Fibroblast of lung (primary cell): Measurements from ENCODE around the gene SH3GL2.

Experiments used
- CTCF ChIP-seq, 2 donors: IDR thresholded peaks in 1 of 2; conservative IDR thresholded peaks in 1 of 2; 1 replicate in 1 of 2; 2 replicates in 1 of 2; pipeline ENCODE4 v1.5.1; 2011 to 2012; ENCODE audit warnings: low read length in 2 of 2, control low read depth in 1 of 2, inconsistent platforms in 1 of 2, low read depth in 1 of 2, mild to moderate bottlenecking in 1 of 2
- EZH2 ChIP-seq: IDR thresholded peaks from 2 replicates; pipeline ENCODE4 v1.5.1; 2012; ENCODE audit warnings: low read length, control low read depth, mild to moderate bottlenecking; ENCODE audit errors: missing control alignments

- TF ChIP-seq EZH2 = no peak
- TF ChIP-seq CTCF (conservative IDR thresholded peaks at IDR 0.05 in 1 of 2, IDR thresholded peaks at IDR 0.05 in 1 of 2; ENCODE audit: low read depth in 1 of 2, low read length in 2 of 2) = no peak
Measured at GRCh38 chr9:17726298-17726697, 147.4 kb downstream of the SH3GL2 start.
